Left ventricle myocardium superior (tissue), 1 donor: ENCODE measurements around the gene NUDT3. TPM values are rescaled to one million over a fixed set of nuclear protein-coding genes. Genes with fewer than 3 reads are reported as not detected.
A peak's percentile ranks its signal among the peaks of the same experiment; 100 is the strongest.
"Not testable (repeated sequence)": the region's sequence is repeated elsewhere in the genome, so short reads cannot be mapped to it uniquely, and the experiment has no call there.

Experiments used
- ATAC-seq: fragments of 200-7000 bp; cut with Tn5 transposase; one replicate; pipeline ENCODE4 v1.9.1; 2020; ENCODE audit warnings: mild to moderate bottlenecking, moderate library complexity
- DNase-seq: peaks from one replicate; pipeline ENCODE4 v3.0.0-alpha.2; 2020
- intact Hi-C: fragments of 100-400 bp; cut with micrococcal nuclease; formaldehyde crosslinking; loops from one replicate; pipeline ENCODE4 v1.11.0; 2022
- total RNA-seq: library from RNA; stranded (reverse); fragmentation: NEBNext Ultra II Directional; extraction: Animal tissue kit (Norgen Biotek cat#: 25700); gene quantifications from one replicate; pipeline ENCODE4 v1.2.1, GENCODE V29; 2021
- donor health status: DM: no; HTN: yes; CAD: no; lungs with severe emphysema.

Gene NUDT3
- total RNA-seq, 1 donor from 2014 or later = 59.3 TPM

- ATAC-seq (no peak), DNase-seq (no peak)
These were observed 117.2 kb downstream of the NUDT3 start for GRCh38 chr6:34275128-34275804.

GRCh38 chr6:34274129-34274528 lies 118.3 kb downstream of the NUDT3 start:
- intact Hi-C loops = no loop called here
- ATAC-seq (no peak), DNase-seq (no peak)

More at GRCh38 chr6:34275128-34275804, 117.2 kb downstream of the NUDT3 start:
- intact Hi-C loops = no loop called here

- peak; percentile 67 for ATAC-seq
- intact Hi-C loops = no loop called here
- DNase-seq = peak; percentile 60
These were observed 119.1 kb downstream of the NUDT3 start for GRCh38 chr6:34273242-34273805.

GRCh38 chr6:34272013-34272926 lies 120.2 kb downstream of the NUDT3 start:
- intact Hi-C loops = no loop called here
- ATAC-seq = no peak
- DNase-seq = peak; percentile 56

- DNase-seq, intact Hi-C loops, ATAC-seq: not testable (repeated sequence)
These were observed 122.7 kb downstream of the NUDT3 start for GRCh38 chr6:34269658-34270341.

- ATAC-seq, DNase-seq, intact Hi-C loops: not testable (repeated sequence)
These were observed 123.3 kb downstream of the NUDT3 start for GRCh38 chr6:34269132-34269531.

GRCh38 chr6:34267746-34268145 lies 124.7 kb downstream of the NUDT3 start:
- ATAC-seq (no peak), DNase-seq (no peak)
- intact Hi-C loops = no loop called here

GRCh38 chr6:34263484-34263883 lies 129.0 kb downstream of the NUDT3 start:
- ATAC-seq, intact Hi-C loops, DNase-seq: not testable (repeated sequence)

GRCh38 chr6:34260576-34261267 lies 131.7 kb downstream of the NUDT3 start:
- no peak for DNase-seq
- no peak for ATAC-seq
- intact Hi-C loops = no loop called here

GRCh38 chr6:34259529-34260069 lies 132.9 kb downstream of the NUDT3 start:
- ATAC-seq (no peak), DNase-seq (no peak)
- intact Hi-C loops = no loop called here

GRCh38 chr6:34252395-34252794 lies 140.1 kb downstream of the NUDT3 start:
- ATAC-seq, intact Hi-C loops, DNase-seq: not testable (repeated sequence)

- intact Hi-C loops = no loop called here
- peak; percentile 46 for ATAC-seq
- DNase-seq = no peak
These were observed 142.8 kb downstream of the NUDT3 start for GRCh38 chr6:34249469-34250261.

GRCh38 chr6:34248727-34249468 lies 143.6 kb downstream of the NUDT3 start, which contains the start of gene SMIM29:
TSS of gene SMIM29 (minus strand) at chr6:34249006. CDS start at chr6:34247791, 1,215 bp downstream.
- intact Hi-C loops = no loop called here
- DNase-seq = peak; percentile 98
- peak; percentile 95 for ATAC-seq

- ATAC-seq (peak; percentile 55), DNase-seq (peak; percentile 79)
- intact Hi-C loops = no loop called here
These were observed 144.2 kb downstream of the NUDT3 start for GRCh38 chr6:34248198-34248726.

GRCh38 chr6:34247481-34248197 lies 144.8 kb downstream of the NUDT3 start:
- ATAC-seq (no peak), DNase-seq (no peak)
- intact Hi-C loops = no loop called here
